Measurements from ENCODE around the gene MYBPC3.

DNA sequence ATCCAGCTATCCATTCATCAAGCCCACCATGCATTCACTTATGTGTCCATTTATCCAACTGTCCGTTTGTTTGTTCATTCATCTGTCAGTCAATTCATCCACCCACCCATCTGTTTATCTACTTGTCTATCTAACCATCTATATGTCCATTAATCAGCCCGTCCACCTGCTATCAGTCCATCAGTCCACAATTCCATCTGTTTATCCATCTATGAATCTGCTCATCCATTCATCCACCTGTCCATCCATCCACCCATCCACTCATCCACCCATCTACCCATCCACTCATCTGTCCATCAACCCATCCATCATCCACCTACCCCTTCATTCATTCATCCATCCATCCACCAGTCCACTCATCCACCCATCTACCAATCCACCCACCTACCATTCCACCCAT is 26.8 kb upstream of the MYBPC3 start:
- no peak for TF ChIP-seq POLR2A (IDR thresholded peaks at IDR 0.05)
- no peak for TF ChIP-seq CTCF (IDR thresholded peaks at IDR 0.05)
- no peak for TF ChIP-seq EP300 (IDR thresholded peaks at IDR 0.05)
- TF ChIP-seq POLR2AphosphoS5 (IDR thresholded peaks at IDR 0.05) = no peak
